HCT116 (cell line): Measurements from ENCODE around the gene SCN3B. TPM values are rescaled to one million over a fixed set of nuclear protein-coding genes. Genes with fewer than 3 reads are reported as not detected.

Experiments used
- ATAC-seq: fragments of 200-7000 bp; cut with Tn5 transposase; 2 replicates; pipeline ENCODE4 v1.9.1; 2020; ENCODE audit warnings: mild to moderate bottlenecking, moderate library complexity
- BruUV-seq: library from RNA; stranded (reverse); fragments of 400-500 nt; replicated peaks from 2 replicates; lab custom pipeline; 2021; lab: Mats Ljungman, UMichigan
- CTCF ChIA-PET: fragments of 300-600 bp; sonication (Branson Sonifier 250); formaldehyde crosslinking; loops from one replicate; lab custom pipeline; 2021; ENCODE audit warnings: antibody characterized with exemption; lab: Charles Lee
- POLR2A ChIA-PET: fragments of 300-600, 350-600 bp; sonication (Branson Sonifier 250); formaldehyde crosslinking; loops from one replicate; lab custom pipeline; 2021; ENCODE audit warnings: antibody characterized with exemption; lab: Charles Lee
- RAD21 ChIA-PET, 2 experiments: fragments of 300-600 bp; sonication (Branson Sonifier 250); formaldehyde crosslinking; loops; one replicate each; lab custom pipeline; 2023; ENCODE audit warnings: low total read pairs in 2 of 2; ENCODE audit not compliant: uncharacterized antibody in 2 of 2, unreplicated experiment in 2 of 2, low non-redundant PET in 1 of 2; lab: Charles Lee
- DNase-seq: peaks from one replicate; pipeline ENCODE4 v3.0.0-alpha.2; 2010; ENCODE audit warnings: low read depth, low spot score
- H2AFZ ChIP-seq: fragments of 200-600 bp; shearing (Covaris generic), sonication (generic); 2 replicates; pipeline ENCODE4 v1.6.1; 2017; ENCODE audit warnings: low read depth, mixed run types, mixed read lengths, antibody characterized with exemption, low read length; ENCODE audit not compliant: poor library complexity, severe bottlenecking
- H3K27ac ChIP-seq: 2 replicates; pipeline ENCODE4 v1.5.1; 2012; ENCODE audit warnings: low read depth, low read length
- H3K27me3 ChIP-seq: fragments of 200-600 bp; sonication (generic); 2 replicates; pipeline ENCODE4 v1.6.1; 2016; ENCODE audit warnings: mixed run types, low read length, mixed read lengths; ENCODE audit not compliant: insufficient read depth
- H3K36me3 ChIP-seq, 2 experiments: fragments of 200-500 bp in 1 of 2; fragments of 200-600 bp in 1 of 2; sonication (Bioruptor generic) in 1 of 2; sonication (generic) in 1 of 2; 2 replicates each; pipeline versions ENCODE4 v1.5.1 to v1.6.1; 2014 to 2016; ENCODE audit warnings: low read length in 2 of 2, inconsistent platforms in 1 of 2, mixed read lengths in 1 of 2, mixed run types in 1 of 2; ENCODE audit not compliant: insufficient read depth in 2 of 2, control insufficient read depth in 1 of 2
- H3K4me1 ChIP-seq, 2 experiments: fragments of 200-600 bp in 1 of 2; sonication (generic) in 1 of 2; 2 replicates each; pipeline versions ENCODE4 v1.5.1 to v1.6.1; 2012 to 2017; ENCODE audit warnings: low read length in 2 of 2, inconsistent platforms in 1 of 2, mild to moderate bottlenecking in 1 of 2, mixed read lengths in 1 of 2, mixed run types in 1 of 2, moderate library complexity in 1 of 2; ENCODE audit not compliant: insufficient read depth in 2 of 2, control insufficient read depth in 1 of 2
- H3K4me2 ChIP-seq: fragments of 200-600 bp; sonication (generic); 2 replicates; pipeline ENCODE4 v1.6.1; 2017; ENCODE audit warnings: mixed run types, low read length, mixed read lengths
- H3K4me3 ChIP-seq, 2 experiments: fragments of 200-600 bp in 1 of 2; sonication (generic) in 1 of 2; replicated peaks in 1 of 2; 2 replicates each; pipeline ENCODE4 v1.5.1; 2011 to 2016; ENCODE audit warnings: low read length in 2 of 2, control low read depth in 1 of 2, low read depth in 1 of 2, mild to moderate bottlenecking in 1 of 2, mixed read lengths in 1 of 2, mixed run types in 1 of 2
- H3K79me2 ChIP-seq: fragments of 200-600 bp; sonication (generic); 2 replicates; pipeline ENCODE4 v1.6.1; 2017; ENCODE audit warnings: mild to moderate bottlenecking, mixed run types, low read length, moderate library complexity, mixed read lengths; ENCODE audit not compliant: insufficient read depth
- H3K9ac ChIP-seq: fragments of 200-600 bp; sonication (generic); 2 replicates; pipeline ENCODE4 v1.6.1; 2016; ENCODE audit warnings: low read length, mixed read lengths
- H3K9me2 ChIP-seq: fragments of 200-600 bp; sonication (generic), shearing (Covaris generic); 2 replicates; pipeline ENCODE4 v1.6.1; 2017; ENCODE audit warnings: mixed run types, mild to moderate bottlenecking, moderate library complexity; ENCODE audit not compliant: insufficient read depth
- H3K9me3 ChIP-seq, 2 experiments: fragments of 200-500 bp in 1 of 2; fragments of 200-600 bp in 1 of 2; sonication (Bioruptor generic) in 1 of 2; sonication (generic) in 1 of 2; 2 replicates each; pipeline ENCODE4 v1.6.1; 2014 to 2017; ENCODE audit warnings: low read length in 2 of 2, mixed read lengths in 2 of 2, inconsistent platforms in 1 of 2, low read depth in 1 of 2, mild to moderate bottlenecking in 1 of 2, mixed run types in 1 of 2, moderate library complexity in 1 of 2; ENCODE audit not compliant: control insufficient read depth in 1 of 2, insufficient read depth in 1 of 2
- H4K20me1 ChIP-seq: fragments of 200-600 bp; sonication (generic), shearing (Covaris generic); 2 replicates; pipeline ENCODE4 v1.6.1; 2017; ENCODE audit warnings: mixed run types, mild to moderate bottlenecking, moderate library complexity; ENCODE audit not compliant: insufficient read depth
- EZH2phosphoT487 ChIP-seq: fragments of 200-600 bp; IDR thresholded peaks from 2 replicates; pipeline ENCODE4 v1.6.1; 2018; ENCODE audit warnings: antibody characterized with exemption, borderline replicate concordance
- JUND ChIP-seq: IDR thresholded peaks from 2 replicates; pipeline ENCODE4 v1.6.1; 2012
- POLR2AphosphoS5 ChIP-seq: IDR thresholded peaks from 2 replicates; pipeline ENCODE4 v1.6.1; 2011; ENCODE audit warnings: mild to moderate bottlenecking, low read depth, low read length, moderate library complexity
- SIN3A ChIP-seq: IDR thresholded peaks from 2 replicates; pipeline ENCODE4 v1.6.1; 2012; ENCODE audit warnings: low read depth
- TCF7L2 ChIP-seq: IDR thresholded peaks from 2 replicates; pipeline ENCODE4 v1.7.0; 2011; ENCODE audit warnings: borderline replicate concordance, inconsistent platforms; ENCODE audit not compliant: insufficient read depth, insufficient read length; ENCODE audit errors: extremely low read depth
- YY1 ChIP-seq: IDR thresholded peaks from 2 replicates; pipeline ENCODE4 v1.6.1; 2011; ENCODE audit warnings: low read length, low read depth, moderate library complexity, mild to moderate bottlenecking; ENCODE audit not compliant: insufficient replicate concordance; ENCODE audit errors: extremely low read depth
- ZNF274 ChIP-seq: fragments of 200-500 bp; sonication (Bioruptor generic); IDR thresholded peaks from 2 replicates; pipeline ENCODE4 v1.6.1; 2014; ENCODE audit warnings: mild to moderate bottlenecking, low read depth, low read length, inconsistent platforms
- intact Hi-C: fragments of 100-400 bp; cut with micrococcal nuclease; formaldehyde crosslinking; loops from 2 replicates; pipeline ENCODE4 v1.10.0; 2022
- total RNA-seq: library from RNA; stranded (reverse); gene quantifications from one replicate; pipeline ENCODE4 v1.2.1, GENCODE V29; 2021; ENCODE audit not compliant: unreplicated experiment
- TF ChIP-seq, protein P1 (sequence below): IDR thresholded peaks from 2 replicates; pipeline ENCODE4 v1.6.1; 2012

SCN3B gene
- total RNA-seq, 1 experiment from 2014 or later: 0.05 TPM

DNA sequence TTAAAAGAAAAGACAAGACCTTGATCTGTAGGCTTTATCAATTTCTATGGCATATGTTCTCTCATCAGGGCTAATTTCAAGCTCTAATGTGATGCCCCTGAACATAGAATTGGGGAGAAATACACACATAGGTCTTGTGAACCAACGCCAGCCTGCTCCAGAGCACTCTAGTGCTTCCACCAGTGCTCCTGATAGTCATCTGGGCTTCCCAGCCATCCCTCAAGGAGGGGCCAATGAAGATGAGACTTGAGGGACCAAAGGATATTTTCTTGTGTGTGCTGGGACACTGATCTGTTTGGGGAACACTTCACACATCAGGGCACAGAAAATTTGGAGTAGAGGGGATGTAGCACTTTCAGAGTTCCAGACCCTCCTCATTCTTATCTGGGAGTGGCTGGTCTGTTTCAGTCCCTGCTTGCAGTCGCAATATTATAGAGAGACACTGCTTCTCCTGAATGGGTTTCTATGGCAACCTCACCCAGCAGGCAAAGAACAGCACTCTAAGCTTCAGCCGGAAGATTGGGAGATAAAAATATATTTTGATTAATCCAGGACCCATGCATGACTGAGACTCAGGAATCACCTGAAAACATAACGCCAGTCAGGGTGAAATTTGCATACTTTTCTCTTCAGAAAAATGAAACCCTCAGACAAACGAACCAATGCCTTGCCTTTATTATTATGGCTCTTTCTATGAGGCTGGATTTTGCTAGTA lies 28.4 kb upstream of the SCN3B start:
- intact Hi-C loops: no loop called here
- H3K4me3 ChIP-seq: no peak overlapping the region
- no peaks in the 10 kb centered on the region for H3K9me3 ChIP-seq
- BruUV-seq: no TSS peak
- no peaks in the 10 kb centered on the region for H4K20me1 ChIP-seq
- no peak overlapping the region for H3K9ac ChIP-seq
- no peaks in the 10 kb centered on the region for H3K4me1 ChIP-seq
- peaks cover 71% of the 10 kb centered on the region for H3K27me3 ChIP-seq
- no peaks in the 10 kb centered on the region for H3K36me3 ChIP-seq
- DNase-seq (no peak), ATAC-seq (no peak)
- no peak for TF ChIP-seq TCF7L2
- no peak for TF ChIP-seq JUND
- TF ChIP-seq EZH2phosphoT487: no peak
- no peak for TF ChIP-seq ZNF274
- TF ChIP-seq YY1: no peak
- H2AFZ ChIP-seq: no peak overlapping the region
- H3K4me2 ChIP-seq: no peak overlapping the region
- H3K9me2 ChIP-seq: no peaks in the 10 kb centered on the region
- no peak overlapping the region for H3K27ac ChIP-seq
- H3K79me2 ChIP-seq: no peaks in the 10 kb centered on the region
- POLR2A ChIA-PET: no interaction called here
- RAD21 ChIA-PET: no interaction called here
- CTCF ChIA-PET: no interaction called here

DNA sequence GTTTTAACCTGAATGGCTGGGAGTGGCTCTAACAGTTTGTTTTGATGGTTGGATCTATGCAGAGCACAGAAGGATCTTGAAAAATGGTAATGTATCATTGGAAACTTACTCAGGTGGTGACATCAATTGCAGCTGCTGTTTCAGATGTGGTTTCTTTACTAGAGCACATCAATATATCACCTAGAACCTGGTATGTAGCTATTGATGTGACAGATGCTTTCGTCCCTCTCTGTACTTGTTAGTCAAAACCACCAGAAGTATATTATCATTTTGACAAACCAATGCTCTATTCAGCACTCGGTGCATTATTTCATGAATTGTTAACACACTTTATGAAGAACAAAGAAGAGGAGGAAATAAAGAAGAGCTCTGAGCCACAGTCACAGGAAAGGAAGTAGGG lies 26.6 kb upstream of the SCN3B start:
- ChIA-PET RAD21 (no interaction called here), POLR2A (no interaction called here), CTCF (interaction anchor here (1.3 kb wide), 1 partner anchor 14 kb away, joined by 3 read pairs; no protein-coding TSS in a partner anchor)
- no peak overlapping the region for H2AFZ ChIP-seq
- no peak overlapping the region for H3K4me3 ChIP-seq
- no peaks in the 10 kb centered on the region for H4K20me1 ChIP-seq
- ATAC-seq (no peak), DNase-seq (no peak)
- no peak overlapping the region for H3K9ac ChIP-seq
- H3K27me3 ChIP-seq: peaks cover 65% of the 10 kb centered on the region
- no peaks in the 10 kb centered on the region for H3K9me3 ChIP-seq
- no peaks in the 10 kb centered on the region for H3K4me1 ChIP-seq
- no peaks in the 10 kb centered on the region for H3K9me2 ChIP-seq
- intact Hi-C loops: no loop called here
- no peak overlapping the region for H3K4me2 ChIP-seq
- H3K36me3 ChIP-seq: no peaks in the 10 kb centered on the region
- no peak overlapping the region for H3K27ac ChIP-seq
- TF ChIP-seq, protein P1, sequence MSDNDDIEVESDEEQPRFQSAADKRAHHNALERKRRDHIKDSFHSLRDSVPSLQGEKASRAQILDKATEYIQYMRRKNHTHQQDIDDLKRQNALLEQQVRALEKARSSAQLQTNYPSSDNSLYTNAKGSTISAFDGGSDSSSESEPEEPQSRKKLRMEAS: no peak
- TF ChIP-seq POLR2AphosphoS5 (no peak), SIN3A (no peak)
- no peaks in the 10 kb centered on the region for H3K79me2 ChIP-seq
- BruUV-seq: no TSS peak
